Fibroblast of skin of left biceps (primary cell): Measurements from ENCODE around the gene GAPT.
"Not testable (repeated sequence)": the region's sequence is repeated elsewhere in the genome, so short reads cannot be mapped to it uniquely, and the experiment has no call there.

Source experiments
- DNase-seq, 2 experiments: peaks; one replicate each; pipeline ENCODE4 v3.0.0-alpha.2; 2013; ENCODE audit warnings: low read depth in 2 of 2

GAPT gene

DNA sequence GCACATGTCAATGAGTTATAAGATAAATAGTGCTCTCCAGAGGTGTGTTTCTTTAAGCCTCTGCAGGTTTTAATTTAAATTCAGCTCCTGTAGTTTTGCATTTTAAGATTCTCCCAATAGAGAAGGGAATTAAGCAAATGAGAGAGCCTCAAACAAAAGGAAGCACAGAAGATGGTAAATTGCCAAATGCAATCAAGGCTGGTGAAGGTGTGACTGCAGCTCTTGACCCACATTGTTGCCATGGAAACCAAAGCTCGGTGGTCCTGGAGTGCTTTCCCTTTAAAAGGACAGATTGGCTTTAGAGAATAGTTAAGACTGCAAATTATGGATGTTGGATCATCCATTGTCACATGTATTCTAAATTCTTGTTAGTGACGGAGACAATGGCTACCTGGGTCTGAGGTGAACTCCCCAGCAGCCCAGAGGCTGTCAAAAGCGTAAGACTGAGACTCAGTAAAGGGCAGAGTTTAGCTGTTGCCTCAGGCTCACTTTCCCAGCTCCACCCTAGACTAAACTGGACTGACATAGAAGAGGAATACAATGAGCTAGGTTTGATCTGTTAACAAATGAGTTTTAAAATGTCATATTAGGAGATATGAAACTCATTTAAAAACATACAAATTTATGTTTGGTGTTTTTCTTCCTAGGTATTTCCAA, 12.3 kb downstream of the GAPT start:
- DNase-seq: no peak

GRCh38 chr5:58504766-58505165, 13.5 kb downstream of the GAPT start:
- no peak for DNase-seq

GRCh38 chr5:58505502-58505901, 14.3 kb downstream of the GAPT start:
- no peak for DNase-seq

DNA sequence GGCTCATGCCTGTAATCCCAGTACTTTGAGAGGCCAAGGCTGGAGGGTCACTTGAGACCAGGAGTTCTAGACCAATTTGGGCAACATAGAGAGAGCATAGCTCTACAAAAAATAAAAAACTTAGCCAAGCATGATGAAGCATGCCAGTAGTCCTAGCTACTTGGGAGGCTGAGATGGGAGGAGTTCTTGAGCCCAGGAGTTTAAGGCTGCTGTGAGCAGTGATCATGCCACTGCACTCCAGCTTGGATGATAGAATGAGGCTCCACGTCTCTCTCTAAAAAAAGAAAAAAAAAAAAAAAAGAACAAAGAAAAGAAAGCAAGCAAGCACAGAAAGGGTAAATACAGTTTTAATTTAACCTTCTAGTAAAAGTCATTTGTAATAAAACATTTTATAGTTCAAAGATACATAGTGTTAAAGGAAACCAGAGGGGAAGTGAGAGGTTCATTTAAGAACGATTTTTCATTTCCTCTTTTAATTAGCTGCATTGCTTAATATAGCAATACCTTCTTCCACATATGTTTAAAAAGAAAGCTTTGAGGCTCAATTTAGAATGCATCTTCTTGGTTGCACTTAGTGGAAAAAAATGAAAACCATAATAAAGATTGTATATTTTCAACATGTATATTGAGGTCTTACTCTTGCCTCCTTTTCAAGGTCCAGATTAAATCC, 14.9 kb downstream of the GAPT start:
- no peak for DNase-seq

- no peak for DNase-seq
These were observed 16.5 kb downstream of the GAPT start for GRCh38 chr5:58507715-58508114.

DNA sequence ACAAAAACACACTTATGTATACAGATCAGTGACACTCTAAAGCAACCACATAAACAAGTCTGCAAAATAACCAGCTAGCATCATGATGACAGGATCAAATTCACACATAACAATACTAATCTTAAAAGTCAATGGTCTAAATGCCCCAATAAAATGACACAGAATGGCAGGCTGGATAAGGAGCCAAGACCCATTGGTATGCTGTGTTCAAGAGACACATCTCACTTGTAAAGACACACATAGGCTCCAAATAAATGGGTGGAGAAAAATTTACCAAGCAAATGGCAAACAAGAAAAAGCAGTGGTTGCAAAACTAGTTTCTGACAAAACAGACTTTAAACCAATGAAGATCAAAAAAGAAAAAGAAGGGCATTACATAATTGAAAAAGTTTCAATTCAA, 26.0 kb downstream of the GAPT start:
- no peak for DNase-seq

DNA sequence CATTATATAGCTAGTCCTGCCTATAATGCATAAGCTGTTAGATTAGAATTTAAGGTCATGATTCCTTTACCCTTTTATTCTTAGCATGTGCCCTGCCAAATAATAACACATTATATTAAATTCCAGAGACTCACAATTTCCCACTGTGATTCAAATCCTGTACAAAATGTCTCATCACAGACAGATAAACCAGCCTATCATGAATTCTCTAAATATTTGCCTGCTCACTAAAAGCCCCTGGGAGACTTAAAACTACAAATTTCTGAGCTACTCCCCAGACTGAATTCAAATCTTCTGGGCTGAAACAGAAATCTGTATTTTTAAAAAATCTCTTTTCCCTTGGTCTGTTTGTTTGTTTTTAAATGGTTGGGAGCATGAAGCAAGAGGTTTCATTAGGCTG, 32.7 kb downstream of the GAPT start:
- no peak for DNase-seq

- DNase-seq: no peak
These were observed 33.3 kb downstream of the GAPT start for GRCh38 chr5:58524571-58524970.

DNA sequence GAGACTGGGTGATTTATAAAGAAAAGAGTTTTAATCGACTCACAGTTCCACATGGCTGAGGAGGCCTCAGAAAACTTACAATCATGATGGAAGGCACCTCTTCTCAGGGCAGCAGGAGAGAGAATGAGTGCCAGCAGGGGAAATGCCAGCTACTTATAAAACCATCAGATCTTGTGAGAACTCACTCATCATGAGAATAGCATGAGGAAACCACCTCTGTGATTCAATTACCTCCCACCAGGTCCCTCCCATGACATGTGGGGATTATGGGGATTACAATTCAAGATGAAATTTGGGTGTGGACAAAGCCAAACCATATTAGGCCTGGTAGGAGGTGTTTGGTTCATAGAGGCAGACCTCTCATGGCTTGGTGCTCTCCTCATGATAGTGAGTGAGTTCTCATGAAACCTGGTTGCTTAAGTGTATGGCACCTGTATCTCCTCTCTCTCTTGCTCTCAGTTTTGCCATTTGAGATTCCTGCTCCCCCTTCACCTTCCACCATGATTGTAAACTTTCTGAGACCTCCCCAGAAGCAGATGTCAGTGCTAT, 39.8 kb downstream of the GAPT start:
- DNase-seq: no peak

- DNase-seq: not testable (repeated sequence)
These were observed 50.7 kb downstream of the GAPT start for GRCh38 chr5:58541935-58542334.

GRCh38 chr5:58542709-58543108, 51.5 kb downstream of the GAPT start:
- no peak for DNase-seq

DNA sequence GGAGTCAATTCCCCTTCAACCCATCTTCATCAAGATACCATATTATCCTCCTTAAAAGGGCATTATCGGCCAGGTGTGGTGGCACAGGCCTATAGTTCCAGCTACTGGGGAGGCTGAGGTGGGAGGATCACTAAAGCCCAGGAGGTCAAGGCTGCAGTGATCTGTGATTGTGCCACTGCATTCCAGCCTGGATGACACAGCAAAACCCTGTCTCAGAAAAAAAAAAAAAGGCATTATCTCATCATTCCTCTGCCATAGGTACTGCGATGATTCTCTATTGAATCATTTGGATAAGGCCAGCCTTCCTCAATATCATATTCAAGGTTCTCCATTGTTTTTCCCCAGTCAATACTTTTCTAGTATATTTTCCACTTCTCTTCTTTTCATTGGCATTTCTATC, 52.5 kb downstream of the GAPT start:
- DNase-seq: no peak

DNA sequence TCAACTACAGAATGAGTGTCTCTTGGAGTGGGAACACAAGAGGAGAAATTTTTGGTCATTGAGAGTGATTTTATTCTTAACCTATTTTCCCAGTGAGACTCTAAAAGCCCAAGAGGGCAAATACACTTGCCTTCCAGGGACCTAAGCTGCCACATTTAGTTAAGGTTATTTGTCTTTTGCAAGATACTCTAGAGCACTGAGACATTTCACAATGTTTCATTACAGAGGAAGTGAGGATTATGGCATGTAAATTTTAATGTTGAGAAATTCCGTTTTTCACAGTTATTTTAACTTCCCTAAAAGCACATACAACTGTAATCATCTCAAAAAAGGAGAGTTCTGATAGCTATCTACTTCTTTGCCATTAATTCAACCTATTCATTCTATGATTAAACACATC, 53.0 kb downstream of the GAPT start:
- DNase-seq: no peak

GRCh38 chr5:58544926-58545325, 53.7 kb downstream of the GAPT start:
- no peak for DNase-seq

- DNase-seq: no peak
These were observed 54.7 kb downstream of the GAPT start for GRCh38 chr5:58545912-58546311.
